Loucy (cell line): Measurements from ENCODE around the gene LUC7L2.

Source experiments
- H2AFZ ChIP-seq: fragments of 200-600 bp; sonication (generic); 2 replicates; pipeline ENCODE4 v1.6.0; 2016; ENCODE audit warnings: antibody characterized with exemption, mild to moderate bottlenecking, low read length, moderate library complexity
- H3F3A ChIP-seq: fragments of 200-600 bp; 2 replicates; pipeline ENCODE4 v1.6.0; 2016; ENCODE audit warnings: antibody characterized with exemption, low read depth, mild to moderate bottlenecking
- H3K27me3 ChIP-seq: fragments of 200-600 bp; sonication (generic); 2 replicates; pipeline ENCODE4 v1.6.1; 2014; ENCODE audit warnings: low read length, mild to moderate bottlenecking; ENCODE audit not compliant: insufficient read depth, poor library complexity, severe bottlenecking
- H3K36me3 ChIP-seq: fragments of 200-600 bp; sonication (generic); 2 replicates; pipeline ENCODE4 v1.6.1; 2016; ENCODE audit warnings: low read length; ENCODE audit not compliant: insufficient read depth
- H3K4me1 ChIP-seq: fragments of 200-600 bp; sonication (generic); 2 replicates; pipeline ENCODE4 v1.5.1; 2014; ENCODE audit warnings: low read length, mild to moderate bottlenecking; ENCODE audit not compliant: insufficient read depth, poor library complexity, severe bottlenecking
- H3K4me2 ChIP-seq: fragments of 200-600 bp; sonication (generic); 2 replicates; pipeline ENCODE4 v1.6.0; 2014; ENCODE audit warnings: antibody characterized with exemption, low read length, low read depth, mild to moderate bottlenecking; ENCODE audit not compliant: poor library complexity, severe bottlenecking
- H3K4me3 ChIP-seq: fragments of 200-600 bp; sonication (generic); 2 replicates; pipeline ENCODE4 v1.5.1; 2014; ENCODE audit warnings: low read length, mild to moderate bottlenecking, mixed read lengths; ENCODE audit not compliant: poor library complexity, severe bottlenecking
- H3K79me2 ChIP-seq: fragments of 200-600 bp; sonication (generic); 2 replicates; pipeline ENCODE4 v1.6.1; 2014; ENCODE audit warnings: low read length; ENCODE audit not compliant: insufficient read depth
- H3K9ac ChIP-seq: fragments of 200-600 bp; sonication (generic); 2 replicates; pipeline ENCODE4 v1.6.0; 2014; ENCODE audit warnings: mild to moderate bottlenecking, low read depth, low read length, moderate library complexity; ENCODE audit not compliant: poor library complexity, severe bottlenecking
- H3K9me2 ChIP-seq: fragments of 200-600 bp; sonication (generic); replicated peaks from 2 replicates; pipeline ENCODE4 v1.6.1; 2016; ENCODE audit warnings: low read depth, low read length, mixed read lengths
- H3K9me3 ChIP-seq: fragments of 200-600 bp; sonication (generic); 2 replicates; pipeline ENCODE4 v1.6.1; 2014; ENCODE audit warnings: mild to moderate bottlenecking, antibody characterized with exemption, low read length, low read depth; ENCODE audit not compliant: insufficient read depth
- H4K20me1 ChIP-seq: fragments of 200-600 bp; sonication (generic); 2 replicates; pipeline ENCODE4 v1.6.0; 2014; ENCODE audit warnings: antibody characterized with exemption, low read length, mild to moderate bottlenecking; ENCODE audit not compliant: insufficient read depth, poor library complexity, severe bottlenecking
- EZH2phosphoT487 ChIP-seq: fragments of 200-600 bp; IDR thresholded peaks from 2 replicates; pipeline ENCODE4 v1.6.1; 2018; ENCODE audit warnings: antibody characterized with exemption, mild to moderate bottlenecking, moderate library complexity, borderline replicate concordance
- TF ChIP-seq, protein P1 (sequence below): fragments of 200-600 bp; sonication (generic); conservative IDR thresholded peaks from 2 replicates; pipeline ENCODE4 v1.5.1; 2014; ENCODE audit warnings: mild to moderate bottlenecking, antibody characterized with exemption, low read length

LUC7L2 gene

DNA sequence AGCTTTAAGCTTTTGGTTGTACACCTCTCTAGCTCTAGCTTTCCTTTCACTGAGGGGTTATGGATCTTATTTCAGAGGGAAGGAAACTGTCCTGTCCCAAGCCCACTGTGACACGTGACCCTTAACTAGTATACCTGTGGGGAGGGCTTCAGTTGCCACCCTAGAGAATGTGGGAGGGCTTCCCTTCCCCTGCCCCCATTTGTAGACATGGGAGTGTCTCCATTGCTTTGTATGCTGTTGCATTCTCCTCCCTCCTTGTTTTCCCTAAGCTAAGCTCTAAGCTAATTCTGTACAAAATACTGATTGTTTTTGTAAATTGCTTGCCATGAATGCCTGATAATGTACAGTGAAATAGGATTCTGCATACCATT is 11.2 kb downstream of the LUC7L2 start:
- H3K9me2 ChIP-seq, result no peaks in the 10 kb centered on the region
- no peaks in the 10 kb centered on the region for H3F3A ChIP-seq
- H3K9me3 ChIP-seq, result no peaks in the 10 kb centered on the region
- no peak for TF ChIP-seq EZH2phosphoT487
- H3K9ac ChIP-seq, result no peak overlapping the region
- H2AFZ ChIP-seq, result no peak overlapping the region
- H3K4me1 ChIP-seq, result peaks cover 26% of the 10 kb centered on the region
- H3K79me2 ChIP-seq, result peaks cover 100% of the 10 kb centered on the region
- peaks cover 43% of the 10 kb centered on the region; the same call in 1 of the 2 replicates for H3K36me3 ChIP-seq
- H4K20me1 ChIP-seq, result peaks cover 98% of the 10 kb centered on the region
- peak overlapping the region; percentile 2 for H3K4me3 ChIP-seq
- H3K4me2 ChIP-seq, result peak overlapping the region; percentile 54
- H3K27me3 ChIP-seq, result no peaks in the 10 kb centered on the region

DNA sequence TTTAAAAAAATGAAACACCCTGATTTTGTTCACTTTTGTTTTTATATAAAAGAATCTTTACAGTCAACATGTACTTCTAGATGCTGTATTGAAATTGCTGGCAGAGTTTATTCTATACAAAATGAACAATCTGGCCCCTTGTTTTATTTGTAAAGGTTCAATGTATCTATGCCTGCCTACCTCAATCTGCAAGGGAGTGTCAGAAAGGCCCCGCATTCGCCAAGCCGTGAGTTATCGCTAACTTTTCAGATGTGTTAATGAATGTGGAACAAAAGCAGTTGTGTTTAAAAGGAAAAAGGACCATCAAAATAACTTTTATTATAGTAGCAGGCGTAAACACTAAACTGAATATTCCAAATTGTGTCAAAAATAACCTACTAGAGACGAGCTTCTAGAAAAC is 14.6 kb downstream of the LUC7L2 start:
- Histone ChIP-seq H3K27me3 (no peaks in the 10 kb centered on the region), H3K9ac (no peak overlapping the region), H3F3A (no peaks in the 10 kb centered on the region), H4K20me1 (peaks cover 82% of the 10 kb centered on the region), H3K4me2 (no peak overlapping the region), H3K4me1 (peaks cover 19% of the 10 kb centered on the region), H3K79me2 (peaks cover 89% of the 10 kb centered on the region), H3K9me3 (no peaks in the 10 kb centered on the region), H3K36me3 (peaks cover 54% of the 10 kb centered on the region), H3K9me2 (no peaks in the 10 kb centered on the region), H3K4me3 (no peak overlapping the region), H2AFZ (no peak overlapping the region)
- no peak for TF ChIP-seq EZH2phosphoT487
- TF ChIP-seq, protein P1, sequence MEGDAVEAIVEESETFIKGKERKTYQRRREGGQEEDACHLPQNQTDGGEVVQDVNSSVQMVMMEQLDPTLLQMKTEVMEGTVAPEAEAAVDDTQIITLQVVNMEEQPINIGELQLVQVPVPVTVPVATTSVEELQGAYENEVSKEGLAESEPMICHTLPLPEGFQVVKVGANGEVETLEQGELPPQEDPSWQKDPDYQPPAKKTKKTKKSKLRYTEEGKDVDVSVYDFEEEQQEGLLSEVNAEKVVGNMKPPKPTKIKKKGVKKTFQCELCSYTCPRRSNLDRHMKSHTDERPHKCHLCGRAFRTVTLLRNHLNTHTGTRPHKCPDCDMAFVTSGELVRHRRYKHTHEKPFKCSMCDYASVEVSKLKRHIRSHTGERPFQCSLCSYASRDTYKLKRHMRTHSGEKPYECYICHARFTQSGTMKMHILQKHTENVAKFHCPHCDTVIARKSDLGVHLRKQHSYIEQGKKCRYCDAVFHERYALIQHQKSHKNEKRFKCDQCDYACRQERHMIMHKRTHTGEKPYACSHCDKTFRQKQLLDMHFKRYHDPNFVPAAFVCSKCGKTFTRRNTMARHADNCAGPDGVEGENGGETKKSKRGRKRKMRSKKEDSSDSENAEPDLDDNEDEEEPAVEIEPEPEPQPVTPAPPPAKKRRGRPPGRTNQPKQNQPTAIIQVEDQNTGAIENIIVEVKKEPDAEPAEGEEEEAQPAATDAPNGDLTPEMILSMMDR, result no peak

DNA sequence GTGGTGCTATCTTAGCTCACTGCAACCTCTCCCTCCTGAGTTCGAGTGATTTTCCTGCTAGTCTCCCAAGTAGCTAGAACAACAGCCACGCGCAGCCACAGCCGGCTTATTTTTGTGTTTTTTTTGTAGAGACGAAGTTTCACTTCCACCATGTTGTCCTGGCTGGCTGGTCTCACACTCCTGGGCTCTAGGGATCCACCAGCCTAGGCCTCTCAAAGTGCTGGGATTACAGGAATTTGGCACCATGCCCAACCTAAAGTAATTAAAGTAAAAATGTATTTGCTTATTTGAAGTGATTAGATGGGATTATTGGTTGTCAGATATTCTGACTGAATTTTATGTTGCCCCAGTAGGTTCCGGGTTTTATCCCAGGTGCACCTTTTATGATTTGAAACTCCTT is 22.7 kb downstream of the LUC7L2 start:
- Histone ChIP-seq H3K27me3 (no peaks in the 10 kb centered on the region), H3F3A (0 out of 2 replicates have a peak, but pooled peaks cover 3% of the 10 kb centered on the region), H3K4me2 (no peak overlapping the region), H3K4me1 (no peaks in the 10 kb centered on the region), H3K4me3 (no peak overlapping the region), H3K9me3 (no peaks in the 10 kb centered on the region), H2AFZ (no peak overlapping the region), H3K9ac (no peak overlapping the region), H3K36me3 (peaks cover 71% of the 10 kb centered on the region), H3K9me2 (no peaks in the 10 kb centered on the region), H4K20me1 (peaks cover 42% of the 10 kb centered on the region), H3K79me2 (peaks cover 59% of the 10 kb centered on the region)
- no peak for TF ChIP-seq EZH2phosphoT487
- TF ChIP-seq, protein P1, result no peak

DNA sequence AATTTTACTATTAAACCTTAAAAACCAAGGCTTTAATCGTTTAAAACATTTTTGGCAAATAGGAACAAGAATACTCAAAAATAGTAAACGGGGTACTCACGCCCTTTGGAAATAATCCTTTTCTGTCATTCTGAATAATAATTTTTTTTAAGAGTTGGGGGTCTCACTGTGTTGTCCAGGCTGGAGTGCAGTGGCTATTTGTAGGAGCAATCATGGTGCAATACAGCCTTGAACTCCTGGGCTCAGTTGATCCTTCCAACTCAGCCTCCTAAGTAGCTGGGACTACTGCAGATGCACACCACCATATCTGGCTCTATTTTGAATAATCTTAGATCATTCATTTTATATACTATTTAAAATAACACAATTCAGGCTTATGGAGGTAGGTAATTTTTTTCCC is 24.9 kb downstream of the LUC7L2 start:
- Histone ChIP-seq H3K9ac (no peak overlapping the region), H3K79me2 (peaks cover 67% of the 10 kb centered on the region), H3K9me3 (no peaks in the 10 kb centered on the region), H3F3A (0 out of 2 replicates have a peak, but pooled peaks cover 3% of the 10 kb centered on the region), H4K20me1 (peaks cover 54% of the 10 kb centered on the region), H3K9me2 (no peaks in the 10 kb centered on the region), H2AFZ (no peak overlapping the region), H3K4me1 (no peaks in the 10 kb centered on the region), H3K27me3 (no peaks in the 10 kb centered on the region), H3K4me3 (no peak overlapping the region), H3K36me3 (peaks cover 73% of the 10 kb centered on the region), H3K4me2 (no peak overlapping the region)
- TF ChIP-seq, protein P1, result no peak
- TF ChIP-seq EZH2phosphoT487, result no peak
